Measurements from ENCODE around the gene C9orf152.
"Not testable (repeated sequence)": the region's sequence is repeated elsewhere in the genome, so short reads cannot be mapped to it uniquely, and the experiment has no call there.

The C9orf152 gene

DNA sequence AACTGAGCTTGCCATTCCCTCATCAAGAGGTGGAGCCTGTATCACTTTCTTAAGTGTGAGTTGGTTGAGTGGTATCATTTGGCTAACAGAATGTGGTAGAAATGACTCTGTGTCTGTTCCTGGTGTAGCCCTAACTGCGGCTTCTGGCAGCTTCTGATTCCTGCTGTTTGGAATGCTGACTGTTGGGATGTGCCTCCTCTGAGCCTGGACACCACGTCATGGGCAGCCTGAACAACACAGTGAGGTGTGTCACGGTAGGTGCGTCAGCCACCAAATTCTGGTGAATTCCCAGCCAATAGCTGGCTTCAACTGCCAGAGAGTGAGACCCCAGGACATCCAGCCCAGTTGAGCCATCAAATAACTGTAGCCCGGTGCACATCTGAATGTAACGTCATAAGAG lies 6.1 kb upstream of the C9orf152 start:
- no peak for DNase-seq

DNA sequence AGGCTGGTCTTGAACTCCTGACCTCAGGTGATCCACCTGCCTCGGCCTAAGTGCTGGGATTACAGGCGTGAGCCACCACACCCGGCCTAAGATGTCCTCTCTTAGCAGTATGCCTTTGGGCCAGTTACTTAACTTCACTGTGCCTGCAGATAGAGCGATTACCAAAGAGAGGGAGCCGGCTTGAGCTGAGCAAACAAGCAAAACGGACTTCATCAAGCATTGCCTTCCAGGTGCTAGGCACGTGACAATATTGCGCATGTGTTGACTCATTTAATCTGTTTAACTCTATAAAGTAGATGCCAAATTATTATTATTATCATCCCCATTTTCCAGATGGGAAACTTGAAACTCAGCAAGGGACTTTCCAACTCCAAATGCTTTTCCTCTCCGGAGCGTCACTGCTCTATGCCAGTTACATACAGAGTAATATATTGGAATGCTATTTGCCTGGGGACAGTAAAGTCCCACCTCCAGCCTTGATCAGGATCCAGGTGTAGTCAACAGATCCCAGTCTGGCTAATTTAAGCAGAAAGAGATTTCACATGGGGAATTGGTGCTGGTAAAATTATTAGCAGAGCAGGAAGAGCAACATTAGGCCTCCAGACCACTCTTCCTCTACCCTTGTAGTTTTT lies 5.6 kb upstream of the C9orf152 start:
- no peak for DNase-seq

DNA sequence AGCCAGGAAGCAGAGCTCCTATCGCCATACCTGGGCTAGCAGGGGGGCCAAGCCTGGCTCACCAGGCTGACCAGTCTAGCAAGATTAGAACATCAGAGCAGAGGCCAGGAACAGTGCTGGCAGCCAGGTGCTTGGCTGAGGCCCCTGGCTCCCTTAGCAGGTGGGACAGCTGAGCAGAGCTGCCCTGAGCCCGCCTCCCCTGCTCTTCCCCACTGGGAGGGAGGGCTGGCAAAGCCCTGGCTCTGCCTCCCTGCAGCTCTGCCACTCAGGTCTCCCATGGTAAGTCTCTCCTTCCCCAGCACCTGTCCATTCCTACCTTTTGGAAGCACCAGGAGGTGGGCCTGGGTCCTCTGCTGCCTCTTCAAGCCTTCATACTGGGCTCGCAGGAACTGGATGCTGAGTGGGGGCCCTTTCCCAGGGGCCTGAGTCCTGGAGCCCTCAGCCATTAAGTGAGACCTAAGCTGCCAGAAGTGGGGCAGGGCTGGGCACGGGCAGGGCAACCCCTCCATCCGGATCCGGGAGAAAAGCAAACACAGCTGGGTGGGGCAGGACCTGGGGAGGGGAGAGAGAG lies 803 bp downstream of the C9orf152 start:
- no peak for DNase-seq

DNA sequence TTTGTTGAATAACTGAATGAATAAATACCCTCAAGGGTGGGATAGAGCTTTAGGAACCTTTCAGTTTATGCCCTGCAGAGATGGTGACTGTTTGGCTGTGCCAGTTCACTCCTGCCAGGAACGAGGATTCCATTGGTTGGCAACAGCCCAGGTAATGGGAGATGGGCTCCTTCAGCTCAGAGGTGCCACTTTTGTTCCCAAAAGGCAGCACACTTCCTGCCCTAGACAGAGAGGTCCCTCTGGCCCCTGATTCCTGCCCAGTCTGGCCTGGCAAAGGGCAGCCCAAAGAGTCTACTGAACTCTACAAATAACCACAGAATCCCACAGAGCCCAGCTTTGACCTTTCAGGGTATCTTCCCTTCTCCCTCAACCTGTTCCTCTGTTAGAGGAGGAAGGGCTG lies 1.6 kb downstream of the C9orf152 start:
- no peak for DNase-seq

DNA sequence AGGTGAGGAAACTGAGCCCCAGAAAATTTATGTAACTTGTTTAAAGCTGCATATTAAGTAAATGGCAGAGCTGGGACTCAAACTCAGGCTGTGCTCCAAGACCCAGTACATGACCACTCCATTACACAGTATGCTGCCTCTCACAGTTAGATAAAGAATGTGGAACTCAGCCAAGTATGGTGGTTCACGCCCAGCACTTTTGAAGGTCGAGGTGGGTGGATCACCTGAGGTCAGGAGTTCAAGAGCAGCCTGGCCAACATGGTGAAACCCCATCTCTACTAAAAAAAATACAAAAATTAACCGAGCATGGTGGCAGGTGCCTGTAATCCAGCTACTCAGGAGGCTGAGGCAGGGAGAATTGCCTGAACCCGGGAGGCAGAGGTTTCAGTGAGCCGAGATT lies 2.3 kb downstream of the C9orf152 start:
- not testable (repeated sequence) for DNase-seq

DNA sequence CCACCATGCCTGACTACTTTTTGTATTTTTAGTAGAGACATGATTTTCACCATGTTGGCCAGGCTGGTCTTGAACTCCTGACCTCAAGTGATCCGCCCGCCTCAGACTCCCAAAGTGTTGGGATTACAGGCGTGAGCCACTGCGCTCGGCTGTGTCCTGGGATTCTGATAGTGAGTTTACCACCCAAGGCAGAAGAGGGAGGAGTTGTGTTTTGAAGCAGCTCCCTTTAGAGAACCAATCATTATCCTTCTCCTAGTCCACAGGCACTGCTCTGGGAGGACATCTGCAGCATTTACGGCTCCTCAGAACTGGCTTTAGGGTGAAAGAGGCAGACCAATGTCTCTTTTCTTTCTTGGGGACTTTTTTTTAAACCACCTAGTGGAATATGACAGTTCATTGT lies 5.7 kb downstream of the C9orf152 start:
- no peak for DNase-seq

DNA sequence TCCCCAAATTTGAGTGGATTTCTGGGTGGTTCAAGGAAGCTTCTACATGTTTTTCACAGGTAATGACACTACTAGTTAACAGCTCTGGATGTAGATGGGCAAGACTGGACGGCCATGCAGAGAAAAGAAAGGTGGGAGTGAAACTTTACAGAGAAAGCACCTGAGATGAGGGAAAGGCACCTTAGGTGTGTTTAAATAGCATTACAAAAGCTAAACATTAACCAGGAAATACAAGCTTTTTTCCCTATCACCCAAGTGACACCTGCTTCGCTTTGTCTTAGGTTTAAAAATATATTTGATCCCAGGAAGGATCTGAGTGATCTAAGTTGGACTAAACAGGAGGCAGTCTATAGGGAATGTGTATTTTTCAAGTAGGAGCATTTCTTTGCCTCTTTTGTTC lies 8.3 kb downstream of the C9orf152 start:
- no peak for DNase-seq

DNA sequence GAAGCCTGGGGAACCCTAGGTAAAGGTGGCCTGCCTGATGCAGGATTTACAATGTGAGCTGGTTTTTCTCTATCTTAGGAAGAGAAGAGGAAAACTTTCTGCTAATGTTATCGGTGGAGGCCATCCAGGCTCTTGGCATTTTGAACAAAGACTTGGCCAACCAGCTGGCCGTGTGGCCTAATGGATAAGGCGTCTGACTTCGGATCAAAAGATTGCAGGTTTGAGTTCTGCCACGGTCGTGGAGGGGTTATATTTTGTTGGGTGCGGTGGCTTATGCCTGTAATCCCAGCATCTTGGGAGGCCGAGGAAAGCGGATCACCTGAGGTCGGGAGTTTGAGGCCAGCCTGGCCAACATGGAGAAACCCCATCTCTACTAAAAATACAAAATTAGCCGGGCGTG lies 9.6 kb downstream of the C9orf152 start:
- DNase-seq: no peak

DNA sequence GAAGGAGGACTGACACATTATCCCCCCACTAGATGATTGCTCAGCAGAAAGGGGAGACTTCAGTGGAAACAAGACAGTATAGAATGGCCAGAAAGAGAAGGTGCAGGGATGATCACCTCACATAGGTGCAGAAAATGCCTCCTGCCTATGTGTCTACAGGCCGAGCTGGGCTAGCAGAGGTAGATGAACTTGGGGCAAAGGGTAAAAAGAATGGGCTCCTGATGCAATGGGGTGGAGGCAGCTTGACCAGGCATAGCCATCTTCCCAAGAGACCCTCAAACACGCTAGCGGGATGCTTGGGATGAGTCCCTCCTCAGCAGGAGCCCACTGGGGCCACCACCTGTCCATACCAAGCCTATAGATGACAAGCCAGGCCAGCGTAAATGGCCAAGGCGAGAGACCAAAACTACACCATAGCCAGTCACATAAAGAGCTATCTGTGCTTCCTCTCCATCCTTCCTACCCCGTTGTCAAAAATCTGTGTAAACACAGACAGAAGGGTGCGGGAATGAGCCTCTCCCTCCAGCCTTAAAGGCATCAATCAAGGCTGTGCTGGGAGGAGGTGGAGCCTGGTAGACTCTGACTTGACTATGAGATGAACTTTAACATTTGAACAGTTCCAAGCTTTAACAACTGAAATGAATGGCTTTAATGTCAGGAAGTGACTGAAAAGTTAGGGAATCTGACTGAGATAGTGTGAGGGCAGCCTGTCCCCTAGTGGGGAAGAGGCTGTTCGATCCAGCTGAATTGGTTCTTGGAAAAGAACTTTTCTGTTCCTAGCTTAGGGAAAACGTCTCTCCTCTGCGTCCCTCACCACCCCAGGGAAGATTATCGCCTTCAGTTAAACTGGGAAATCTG lies 10.4 kb downstream of the C9orf152 start:
- no peak for DNase-seq

DNA sequence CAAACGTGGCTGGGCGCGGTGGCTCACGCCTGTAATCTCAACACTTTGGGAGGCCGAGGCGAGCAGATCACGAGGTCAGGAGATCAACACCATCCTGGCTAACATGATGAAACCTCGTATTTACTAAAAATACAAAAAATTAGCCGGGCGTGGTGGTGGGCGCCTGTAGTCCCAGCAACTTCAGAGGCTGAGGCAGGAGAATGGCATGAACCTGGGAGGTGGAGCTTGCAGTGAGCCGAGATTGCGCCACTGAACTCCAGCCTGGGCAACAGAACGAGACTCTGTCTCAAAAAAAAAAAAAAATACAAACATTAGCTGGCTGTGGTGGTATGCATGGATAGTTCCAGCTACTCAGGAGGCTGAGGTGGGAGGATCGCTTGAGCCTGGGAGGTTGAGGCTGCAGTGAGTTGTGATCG lies 11.9 kb downstream of the C9orf152 start:
- DNase-seq: not testable (repeated sequence)

DNA sequence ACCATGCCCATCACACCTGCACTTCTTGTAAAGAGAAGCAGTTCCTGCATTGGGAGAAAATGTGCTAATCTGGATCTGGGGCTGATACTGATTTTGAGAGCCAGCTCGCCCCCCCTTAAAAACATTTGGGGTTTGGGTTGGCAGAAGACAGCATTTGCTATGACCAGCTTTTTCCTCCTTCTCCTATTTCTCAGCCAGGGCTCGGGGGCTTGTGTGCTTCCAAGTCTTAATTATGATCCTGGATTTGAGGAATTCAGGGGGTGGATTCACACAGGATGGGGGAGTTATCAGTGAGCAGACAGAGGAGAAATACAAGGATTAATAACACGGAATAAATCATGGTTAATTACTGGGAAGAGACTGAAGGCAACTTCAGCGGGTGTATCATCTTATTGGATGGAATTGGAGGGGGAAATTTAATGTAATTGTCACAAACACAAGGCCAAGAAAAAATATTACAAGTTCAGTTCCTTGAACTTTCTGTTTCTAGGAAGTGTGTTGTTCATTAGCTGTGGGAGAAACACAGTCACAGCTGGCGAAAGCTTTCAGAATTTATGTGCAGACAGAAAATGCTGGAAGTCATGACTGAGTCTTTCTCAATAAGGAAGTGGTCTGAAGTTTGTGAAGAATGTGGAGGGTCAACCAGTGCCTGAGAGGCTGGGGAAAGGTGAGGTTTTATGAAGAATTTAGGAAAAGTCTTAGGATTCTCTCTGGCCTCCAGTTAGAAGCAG lies 15.3 kb downstream of the C9orf152 start:
- no peak for DNase-seq

DNA sequence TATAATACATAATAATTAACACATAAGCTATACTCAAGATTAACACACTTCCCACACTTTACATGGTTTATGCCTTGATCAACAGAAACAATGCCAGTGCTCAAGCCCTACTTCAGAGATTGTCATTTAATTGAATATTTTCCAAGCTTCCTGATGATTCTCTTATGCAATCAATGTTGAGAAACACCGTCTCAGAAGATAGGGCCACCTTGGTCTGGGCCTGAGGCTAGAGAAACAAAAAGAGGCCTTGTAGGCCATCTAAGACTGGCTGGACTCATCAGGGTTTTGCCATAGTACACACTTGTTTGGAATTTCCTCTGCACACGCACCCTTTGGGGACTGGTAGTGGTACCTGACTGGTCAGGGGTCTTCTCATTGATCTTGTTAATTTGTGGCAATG lies 16.3 kb downstream of the C9orf152 start:
- DNase-seq: no peak

DNA sequence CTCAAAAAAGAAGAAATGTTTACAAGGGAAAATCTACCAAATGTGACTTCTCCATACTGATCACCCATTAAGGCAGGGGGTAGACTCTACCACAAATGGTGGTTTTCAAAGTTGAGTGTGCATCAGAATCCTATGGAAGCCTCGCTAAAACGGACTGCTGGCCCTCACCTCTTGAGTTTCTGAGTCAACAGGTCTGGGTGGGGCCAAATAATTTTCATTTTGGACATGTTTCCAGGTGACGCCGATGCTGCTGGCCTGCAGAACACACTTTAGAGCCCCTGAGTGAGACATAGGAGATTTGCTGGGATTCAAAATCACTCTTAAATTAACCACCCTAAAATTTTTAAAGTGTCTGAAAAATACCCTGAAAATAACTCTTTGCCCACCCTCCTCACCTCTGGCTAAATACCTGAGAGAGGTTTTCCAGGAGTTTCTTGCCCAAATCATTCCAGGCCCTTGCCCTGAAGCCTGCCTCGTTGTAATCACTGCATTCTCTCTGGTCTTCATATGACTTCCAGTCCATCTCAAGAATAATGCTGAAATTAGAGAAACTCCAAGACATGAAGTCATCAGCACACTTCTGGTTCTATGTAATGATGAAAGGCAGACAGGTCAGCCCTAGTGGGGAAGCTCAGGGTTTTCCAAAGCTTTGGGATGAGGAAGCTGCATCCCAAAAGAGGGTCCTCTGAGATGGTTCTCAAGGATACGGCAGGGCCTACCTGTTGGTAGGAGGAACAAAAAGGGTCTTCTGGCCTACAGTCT lies 18.2 kb downstream of the C9orf152 start:
- no peak for DNase-seq

DNA sequence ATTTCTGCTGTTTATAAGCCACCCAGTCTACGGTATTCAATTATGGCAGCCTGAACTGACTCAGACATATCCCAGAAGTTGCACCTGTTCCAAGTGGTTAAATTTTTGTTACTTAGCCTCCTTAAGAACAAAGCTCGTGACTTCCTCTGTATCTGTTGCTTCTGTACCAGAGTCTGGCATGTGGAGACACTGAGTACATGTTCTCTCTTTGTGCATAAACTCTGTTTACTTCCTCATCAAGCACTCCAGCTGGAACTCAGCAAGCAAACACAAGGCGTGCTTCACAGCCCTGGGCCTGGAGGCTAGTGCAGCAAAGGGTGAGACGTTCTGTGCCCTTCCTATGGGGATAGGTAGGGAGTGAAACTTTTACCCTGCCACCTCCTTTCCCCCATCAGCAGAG lies 19.0 kb downstream of the C9orf152 start:
- DNase-seq: no peak

DNA sequence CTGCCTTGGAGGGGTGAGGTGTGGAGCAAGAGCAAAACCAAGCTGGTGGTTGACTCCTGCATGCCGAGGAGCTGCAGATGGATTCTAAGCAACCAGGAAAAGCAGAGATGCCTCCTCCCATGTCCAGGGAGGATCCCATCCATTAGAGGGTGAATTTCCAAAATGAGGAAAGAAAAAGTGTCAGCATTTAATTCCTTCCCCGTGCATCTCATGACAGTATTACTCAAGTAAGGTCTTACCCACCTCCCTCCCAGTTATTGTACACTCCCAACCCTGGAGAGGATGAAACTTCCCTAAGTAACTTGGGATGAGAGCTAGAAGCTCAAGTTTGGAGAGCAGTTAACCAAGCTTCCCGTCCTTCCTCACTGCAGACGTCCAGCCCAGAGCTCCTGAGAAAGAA lies 19.9 kb downstream of the C9orf152 start:
- DNase-seq: no peak

DNA sequence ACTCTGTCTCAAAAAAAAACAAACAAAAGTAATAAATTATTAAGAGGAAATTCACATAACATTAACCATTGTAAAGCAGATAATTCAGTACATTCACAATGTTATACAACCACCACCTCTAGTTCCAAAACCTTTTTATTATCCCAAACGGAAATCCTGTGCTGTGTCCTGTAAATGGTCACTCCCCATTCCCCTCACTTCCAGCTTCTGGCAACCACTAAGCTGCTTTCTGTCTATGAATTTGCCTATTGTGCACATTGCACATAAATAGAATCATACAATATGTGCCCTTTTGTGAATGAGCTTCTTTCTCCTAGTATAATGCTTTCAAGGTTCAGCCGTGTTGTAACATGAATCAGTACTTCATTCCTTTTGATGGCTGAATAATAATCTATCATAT lies 20.8 kb downstream of the C9orf152 start:
- DNase-seq: no peak

DNA sequence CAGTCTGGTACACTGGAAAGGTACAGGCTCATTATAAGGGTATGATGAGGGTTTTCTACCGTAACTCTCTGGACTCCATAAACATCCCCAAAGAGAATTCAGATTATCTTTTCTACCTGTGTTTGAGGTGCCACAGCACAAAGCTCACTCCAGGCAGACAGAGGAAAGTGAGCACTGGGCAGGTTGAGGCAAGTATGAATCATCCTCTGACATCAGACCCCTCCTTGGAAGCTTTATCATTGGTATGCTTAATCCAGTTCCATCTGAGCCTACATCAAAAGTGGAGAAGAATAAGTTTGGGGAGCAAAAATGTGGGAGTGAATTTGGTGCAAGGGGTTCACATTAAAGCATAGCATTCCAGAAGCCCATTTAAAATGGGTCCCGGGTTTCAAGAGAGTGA lies 21.7 kb downstream of the C9orf152 start:
- DNase-seq: no peak

DNA sequence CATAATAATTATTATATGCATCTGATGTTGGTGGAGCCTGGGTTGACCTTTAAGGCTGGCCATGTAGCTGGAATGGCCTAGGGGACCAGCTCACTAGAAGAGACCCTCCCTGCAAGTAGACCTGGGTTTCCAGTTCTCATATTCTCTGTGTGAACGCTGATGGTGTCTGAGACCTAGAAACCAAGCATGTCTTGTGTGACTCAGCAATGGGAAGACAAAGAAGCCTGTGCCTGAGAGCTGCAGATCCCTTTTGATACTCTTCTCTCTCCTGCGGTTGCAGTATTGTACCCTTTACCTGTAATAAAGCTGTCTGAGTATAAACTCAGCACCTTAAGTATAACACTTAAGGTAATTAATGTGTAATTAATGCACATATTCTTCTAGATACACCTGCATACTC lies 22.2 kb downstream of the C9orf152 start:
- no peak for DNase-seq

DNA sequence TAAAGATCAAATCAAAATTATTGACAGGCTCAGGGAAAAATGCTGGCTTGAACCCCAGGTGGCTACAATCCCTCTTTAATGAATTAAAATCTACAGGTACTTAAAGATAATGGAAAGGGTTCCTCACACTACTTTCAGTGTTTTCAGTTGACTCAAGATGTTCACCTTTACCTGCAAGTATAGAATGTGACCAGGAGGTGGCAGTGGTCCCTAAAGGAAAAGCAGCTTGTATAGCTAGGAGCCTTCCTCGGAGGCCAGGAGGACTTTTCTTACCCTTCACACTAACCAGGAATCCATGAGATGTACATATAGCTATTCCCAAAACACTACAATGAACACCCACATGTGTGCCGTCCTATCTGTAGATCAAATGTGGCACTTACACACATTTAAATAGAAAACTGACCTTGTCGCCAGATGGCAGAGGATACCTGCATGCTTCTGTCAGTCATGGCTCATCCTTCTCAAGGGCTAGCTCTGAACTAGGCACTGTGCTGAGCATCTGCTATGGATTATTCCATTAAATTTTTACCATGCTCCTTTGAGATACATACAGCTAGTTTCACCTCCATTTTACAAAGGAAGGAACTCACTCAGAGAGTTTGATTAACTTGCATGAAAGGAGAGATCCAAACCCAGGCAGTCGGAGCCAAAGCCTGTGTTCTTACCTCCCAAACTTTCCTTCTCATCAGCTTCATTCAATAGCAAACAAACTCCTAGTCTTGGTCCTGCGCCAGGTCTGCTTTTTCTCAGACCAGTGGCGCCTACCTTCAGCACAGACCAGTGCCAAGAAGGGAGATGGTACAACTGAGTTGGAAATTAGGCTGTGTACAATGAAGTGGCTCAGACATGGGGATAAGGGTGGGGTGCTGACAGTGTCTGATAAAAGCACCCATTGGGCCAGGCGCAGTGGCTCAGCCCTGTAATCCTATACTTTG lies 24.5 kb downstream of the C9orf152 start:
- DNase-seq: no peak

DNA sequence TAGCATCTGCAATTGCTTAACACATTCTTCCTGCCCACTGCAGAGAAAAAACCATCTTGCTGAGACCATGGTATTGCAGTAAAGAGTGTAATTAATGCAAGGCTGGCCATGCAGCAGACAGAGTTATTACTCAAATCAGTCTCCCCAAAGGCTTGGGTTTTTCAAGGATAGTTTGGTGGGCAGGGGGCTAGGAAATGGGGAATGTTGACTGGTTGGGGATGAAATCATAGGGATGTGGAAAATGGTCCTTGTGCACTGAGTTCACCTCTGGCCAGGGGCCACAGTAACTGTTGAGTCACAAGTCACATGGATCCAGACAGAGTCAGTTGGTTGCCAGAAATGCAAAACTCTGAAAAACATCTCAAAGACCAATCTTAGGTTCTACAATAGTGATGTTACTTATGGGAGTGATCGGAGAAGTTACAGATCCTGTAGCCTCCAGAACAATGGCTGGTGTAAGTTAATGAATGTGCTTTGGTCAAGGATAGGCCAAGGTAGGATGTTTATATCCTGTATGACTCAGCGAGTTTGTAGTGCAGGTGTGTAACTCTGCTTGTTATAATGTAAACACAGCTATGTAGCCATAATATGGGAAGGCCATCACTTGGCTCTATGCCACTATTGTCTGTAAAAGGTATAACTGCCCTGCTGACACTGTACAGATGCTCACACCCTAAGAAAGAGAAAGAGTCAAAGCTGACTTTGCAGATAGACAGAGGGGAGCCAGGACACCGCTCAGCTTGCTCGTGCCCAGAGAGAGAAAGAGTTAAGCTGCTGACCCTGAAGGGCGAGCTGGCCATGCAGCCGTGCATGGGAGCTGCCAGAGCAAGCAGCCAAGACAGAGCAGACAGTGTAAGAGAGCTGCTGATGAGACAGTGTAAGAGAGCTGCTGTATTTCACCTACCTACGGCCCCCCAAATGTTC lies 27.2 kb downstream of the C9orf152 start:
- no peak for DNase-seq

DNA sequence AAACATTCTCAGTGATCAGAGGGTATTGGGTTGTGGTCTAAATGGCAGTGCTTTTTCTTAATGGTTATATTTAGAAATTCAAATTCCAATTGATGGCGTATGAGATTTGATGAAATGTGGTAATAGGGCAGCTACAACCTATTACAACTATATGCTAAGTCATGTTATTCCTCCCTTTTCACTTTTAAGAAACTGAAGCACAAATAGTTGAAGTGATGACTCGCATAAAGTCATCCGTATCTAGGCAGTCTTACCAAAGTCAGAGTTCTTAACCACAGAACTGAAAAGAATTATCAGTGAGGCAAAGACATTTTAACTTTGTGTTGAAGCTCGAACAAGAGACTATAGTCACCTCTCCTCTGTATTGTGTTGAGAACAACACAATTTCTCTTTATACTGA lies 28.2 kb downstream of the C9orf152 start:
- DNase-seq: no peak
